HepG2 (cell line): ENCODE data around the gene CAMK2D. TPM values are rescaled to one million over a fixed set of nuclear protein-coding genes. Genes with fewer than 3 reads are reported as not detected.

Experiments
- CBX5 ChIP-seq: sonication (generic); formaldehyde crosslinking; IDR thresholded peaks from 2 replicates; pipeline ENCODE4 v1.4.0; 2020; ENCODE audit warnings: missing genetic modification reagents, borderline replicate concordance
- ERF ChIP-seq: IDR thresholded peaks from 2 replicates; pipeline ENCODE4 v1.6.1; 2018; ENCODE audit warnings: missing biosample characterization, missing genetic modification reagents
- EZH2 ChIP-seq: conservative IDR thresholded peaks from 2 replicates; pipeline ENCODE4 v1.6.1; 2012; ENCODE audit warnings: mild to moderate bottlenecking, low read depth, low read length, moderate library complexity
- FOXK2 ChIP-seq: fragments of 450-650 bp; IDR thresholded peaks from 2 replicates; pipeline ENCODE4 v1.6.1; 2016
- HDAC1 ChIP-seq: sonication (generic); formaldehyde crosslinking; IDR thresholded peaks from 2 replicates; pipeline ENCODE4 v1.5.1; 2020; ENCODE audit warnings: mild to moderate bottlenecking, missing genetic modification reagents
- KLF12 ChIP-seq: sonication (generic); formaldehyde crosslinking; IDR thresholded peaks from 2 replicates; pipeline ENCODE4 v1.4.0; 2020; ENCODE audit warnings: missing genetic modification reagents, borderline replicate concordance
- NFIB ChIP-seq: sonication (generic); formaldehyde crosslinking; IDR thresholded peaks from 2 replicates; pipeline ENCODE4 v1.9.0; 2021; ENCODE audit warnings: missing genetic modification reagents, mild to moderate bottlenecking, borderline replicate concordance
- PRPF4 ChIP-seq: fragments of 200-400 bp; formaldehyde crosslinking; IDR thresholded peaks from 2 replicates; pipeline ENCODE4 v1.6.1; 2016; ENCODE audit warnings: low read length, low read depth; ENCODE audit not compliant: poor library complexity, severe bottlenecking
- TAF15 ChIP-seq: fragments of 200-400 bp; formaldehyde crosslinking; IDR thresholded peaks from one replicate; pipeline ENCODE4 v1.6.1; 2018; ENCODE audit warnings: mild to moderate bottlenecking, low read depth, low read length; ENCODE audit not compliant: poor library complexity, severe bottlenecking
- ZKSCAN5 ChIP-seq: sonication (generic); formaldehyde crosslinking; IDR thresholded peaks from 2 replicates; pipeline ENCODE4 v1.5.1; 2020; ENCODE audit warnings: mild to moderate bottlenecking, missing genetic modification reagents
- ZNF317 ChIP-seq: sonication (generic); formaldehyde crosslinking; IDR thresholded peaks from 2 replicates; pipeline ENCODE4 v1.5.0; 2020; ENCODE audit warnings: mild to moderate bottlenecking, missing genetic modification reagents
- ZNF563 ChIP-seq: sonication (generic); formaldehyde crosslinking; IDR thresholded peaks from 2 replicates; pipeline ENCODE4 v1.8.0; 2022; ENCODE audit warnings: mild to moderate bottlenecking, moderate library complexity, missing genetic modification reagents
- ZNF572 ChIP-seq: sonication (generic); formaldehyde crosslinking; IDR thresholded peaks from 2 replicates; pipeline ENCODE4 v1.5.1; 2020; ENCODE audit warnings: mild to moderate bottlenecking, missing genetic modification reagents
- polyA plus RNA-seq, 8 experiments: library from polyadenylated mRNA; depleted of rRNA in 3 of 8; stranded (reverse) in 7 of 8; unstranded in 1 of 8; fragments of >200 nt; fragmentation: Illumina TruSeq in 4 of 8; extraction: Trizol in 4 of 8; gene quantifications; 2 replicates each; pipeline versions ENCODE4 v1.2.1 to v1.2.3, GENCODE V29; 2011 to 2016; ENCODE audit warnings: low read depth in 4 of 8, missing spikeins in 1 of 8, mixed read lengths in 1 of 8; ENCODE audit not compliant: insufficient read depth in 1 of 8
- total RNA-seq, 5 experiments: library from RNA; depleted of rRNA; stranded (reverse); fragments of >200 nt; fragmentation: Illumina TruSeq; extraction: Trizol; gene quantifications; 2 replicates each; pipeline ENCODE4 v1.2.3, GENCODE V29; 2016; ENCODE audit warnings: low read depth in 1 of 5
- TF ChIP-seq, protein P1 (sequence below): sonication (generic); formaldehyde crosslinking; IDR thresholded peaks from 2 replicates; pipeline ENCODE4 v1.4.0; 2020; ENCODE audit warnings: missing genetic modification reagents
- TF ChIP-seq, protein P2 (sequence below): IDR thresholded peaks from 2 replicates; pipeline ENCODE4 v1.6.1; 2016; ENCODE audit warnings: missing genetic modification reagents, missing compliant biosample characterization

The CAMK2D gene
- total and polyA plus RNA-seq, 2 of the 13 experiments (the other 11 are each of a cell fraction or from before 2014, with no cell fraction given): 18.0 to 65.4 TPM

GRCh38 chr4:113742643-113743042 is 18.9 kb downstream of the CAMK2D start (continued):
- TF ChIP-seq, protein P1, sequence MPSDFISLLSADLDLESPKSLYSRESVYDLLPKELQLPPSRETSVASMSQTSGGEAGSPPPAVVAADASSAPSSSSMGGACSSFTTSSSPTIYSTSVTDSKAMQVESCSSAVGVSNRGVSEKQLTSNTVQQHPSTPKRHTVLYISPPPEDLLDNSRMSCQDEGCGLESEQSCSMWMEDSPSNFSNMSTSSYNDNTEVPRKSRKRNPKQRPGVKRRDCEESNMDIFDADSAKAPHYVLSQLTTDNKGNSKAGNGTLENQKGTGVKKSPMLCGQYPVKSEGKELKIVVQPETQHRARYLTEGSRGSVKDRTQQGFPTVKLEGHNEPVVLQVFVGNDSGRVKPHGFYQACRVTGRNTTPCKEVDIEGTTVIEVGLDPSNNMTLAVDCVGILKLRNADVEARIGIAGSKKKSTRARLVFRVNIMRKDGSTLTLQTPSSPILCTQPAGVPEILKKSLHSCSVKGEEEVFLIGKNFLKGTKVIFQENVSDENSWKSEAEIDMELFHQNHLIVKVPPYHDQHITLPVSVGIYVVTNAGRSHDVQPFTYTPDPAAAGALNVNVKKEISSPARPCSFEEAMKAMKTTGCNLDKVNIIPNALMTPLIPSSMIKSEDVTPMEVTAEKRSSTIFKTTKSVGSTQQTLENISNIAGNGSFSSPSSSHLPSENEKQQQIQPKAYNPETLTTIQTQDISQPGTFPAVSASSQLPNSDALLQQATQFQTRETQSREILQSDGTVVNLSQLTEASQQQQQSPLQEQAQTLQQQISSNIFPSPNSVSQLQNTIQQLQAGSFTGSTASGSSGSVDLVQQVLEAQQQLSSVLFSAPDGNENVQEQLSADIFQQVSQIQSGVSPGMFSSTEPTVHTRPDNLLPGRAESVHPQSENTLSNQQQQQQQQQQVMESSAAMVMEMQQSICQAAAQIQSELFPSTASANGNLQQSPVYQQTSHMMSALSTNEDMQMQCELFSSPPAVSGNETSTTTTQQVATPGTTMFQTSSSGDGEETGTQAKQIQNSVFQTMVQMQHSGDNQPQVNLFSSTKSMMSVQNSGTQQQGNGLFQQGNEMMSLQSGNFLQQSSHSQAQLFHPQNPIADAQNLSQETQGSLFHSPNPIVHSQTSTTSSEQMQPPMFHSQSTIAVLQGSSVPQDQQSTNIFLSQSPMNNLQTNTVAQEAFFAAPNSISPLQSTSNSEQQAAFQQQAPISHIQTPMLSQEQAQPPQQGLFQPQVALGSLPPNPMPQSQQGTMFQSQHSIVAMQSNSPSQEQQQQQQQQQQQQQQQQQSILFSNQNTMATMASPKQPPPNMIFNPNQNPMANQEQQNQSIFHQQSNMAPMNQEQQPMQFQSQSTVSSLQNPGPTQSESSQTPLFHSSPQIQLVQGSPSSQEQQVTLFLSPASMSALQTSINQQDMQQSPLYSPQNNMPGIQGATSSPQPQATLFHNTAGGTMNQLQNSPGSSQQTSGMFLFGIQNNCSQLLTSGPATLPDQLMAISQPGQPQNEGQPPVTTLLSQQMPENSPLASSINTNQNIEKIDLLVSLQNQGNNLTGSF (CRISPR knock-in tag): no peak
- TF ChIP-seq KLF12: no peak
- no peak for TF ChIP-seq TAF15
- no peak for TF ChIP-seq ZNF563 (CRISPR knock-in tag)
- TF ChIP-seq ZNF572: no peak
- TF ChIP-seq EZH2: no peak
- TF ChIP-seq ZKSCAN5: no peak
- TF ChIP-seq, protein P2, sequence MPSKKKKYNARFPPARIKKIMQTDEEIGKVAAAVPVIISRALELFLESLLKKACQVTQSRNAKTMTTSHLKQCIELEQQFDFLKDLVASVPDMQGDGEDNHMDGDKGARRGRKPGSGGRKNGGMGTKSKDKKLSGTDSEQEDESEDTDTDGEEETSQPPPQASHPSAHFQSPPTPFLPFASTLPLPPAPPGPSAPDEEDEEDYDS (CRISPR knock-in tag): no peak
- no peak for TF ChIP-seq ZNF317 (CRISPR knock-in tag)
- TF ChIP-seq FOXK2: no peak
- TF ChIP-seq HDAC1 (CRISPR knock-in tag): no peak
- no peak for TF ChIP-seq ERF (CRISPR knock-in tag)
- no peak for TF ChIP-seq NFIB (CRISPR knock-in tag)
- TF ChIP-seq PRPF4: no peak
- no peak for TF ChIP-seq CBX5 (CRISPR knock-in tag)
